GM12875 (cell line): ENCODE data around the gene DSCAML1.

ENCODE experiments used
- H3K4me3 ChIP-seq: one replicate; pipeline ENCODE4 v1.5.1; 2011; ENCODE audit warnings: low read depth, low read length, control low read depth
- TF ChIP-seq, protein P1 (sequence below): IDR thresholded peaks from 2 replicates; pipeline ENCODE4 v1.5.1; 2011; ENCODE audit warnings: low read depth, mild to moderate bottlenecking, control low read depth, inconsistent platforms, low read length, moderate library complexity, borderline replicate concordance; ENCODE audit not compliant: insufficient read depth

DSCAML1 gene

DNA sequence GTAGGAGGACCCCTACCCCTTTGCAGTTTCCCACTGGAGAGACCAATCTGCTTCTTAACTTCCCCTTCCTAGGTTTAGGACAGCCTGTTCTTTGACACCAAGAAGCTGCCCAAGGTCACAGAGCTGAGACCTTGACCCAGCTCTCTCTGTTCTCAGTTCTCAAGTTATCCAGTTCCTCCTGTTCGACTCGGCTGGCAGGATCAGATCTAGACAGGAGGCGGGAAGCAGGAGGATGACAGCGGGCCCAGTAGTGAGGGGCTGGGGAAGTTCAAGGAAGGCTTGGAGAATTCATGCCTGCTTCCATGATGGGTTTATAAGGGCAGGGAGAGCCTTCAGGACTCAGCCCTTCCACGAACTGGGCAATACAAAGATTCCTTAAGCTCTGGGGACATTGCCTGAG, 210.6 kb downstream of the DSCAML1 start:
- TF ChIP-seq, protein P1, sequence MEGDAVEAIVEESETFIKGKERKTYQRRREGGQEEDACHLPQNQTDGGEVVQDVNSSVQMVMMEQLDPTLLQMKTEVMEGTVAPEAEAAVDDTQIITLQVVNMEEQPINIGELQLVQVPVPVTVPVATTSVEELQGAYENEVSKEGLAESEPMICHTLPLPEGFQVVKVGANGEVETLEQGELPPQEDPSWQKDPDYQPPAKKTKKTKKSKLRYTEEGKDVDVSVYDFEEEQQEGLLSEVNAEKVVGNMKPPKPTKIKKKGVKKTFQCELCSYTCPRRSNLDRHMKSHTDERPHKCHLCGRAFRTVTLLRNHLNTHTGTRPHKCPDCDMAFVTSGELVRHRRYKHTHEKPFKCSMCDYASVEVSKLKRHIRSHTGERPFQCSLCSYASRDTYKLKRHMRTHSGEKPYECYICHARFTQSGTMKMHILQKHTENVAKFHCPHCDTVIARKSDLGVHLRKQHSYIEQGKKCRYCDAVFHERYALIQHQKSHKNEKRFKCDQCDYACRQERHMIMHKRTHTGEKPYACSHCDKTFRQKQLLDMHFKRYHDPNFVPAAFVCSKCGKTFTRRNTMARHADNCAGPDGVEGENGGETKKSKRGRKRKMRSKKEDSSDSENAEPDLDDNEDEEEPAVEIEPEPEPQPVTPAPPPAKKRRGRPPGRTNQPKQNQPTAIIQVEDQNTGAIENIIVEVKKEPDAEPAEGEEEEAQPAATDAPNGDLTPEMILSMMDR, result no peak
- no peak overlapping the region for H3K4me3 ChIP-seq

DNA sequence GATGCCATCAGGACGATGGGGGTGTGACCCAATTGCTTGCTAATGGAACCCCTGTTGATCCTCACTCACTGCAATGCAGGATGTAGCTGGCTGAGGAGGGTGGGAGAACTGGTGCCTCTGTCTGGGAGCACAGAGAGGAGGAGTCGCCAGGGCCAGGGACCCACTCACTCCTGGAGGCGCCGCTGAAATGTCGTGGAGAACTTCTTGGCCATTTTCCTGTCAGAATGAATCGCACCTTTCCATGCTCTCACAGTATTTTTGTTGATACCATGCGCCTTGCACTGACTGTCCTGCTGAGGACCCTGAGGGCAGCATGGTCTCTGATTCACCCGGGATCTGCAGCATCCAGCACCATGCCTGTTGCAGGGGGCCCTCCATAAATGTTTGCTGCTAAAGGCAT, 211.4 kb downstream of the DSCAML1 start:
- no peak overlapping the region for H3K4me3 ChIP-seq

DNA sequence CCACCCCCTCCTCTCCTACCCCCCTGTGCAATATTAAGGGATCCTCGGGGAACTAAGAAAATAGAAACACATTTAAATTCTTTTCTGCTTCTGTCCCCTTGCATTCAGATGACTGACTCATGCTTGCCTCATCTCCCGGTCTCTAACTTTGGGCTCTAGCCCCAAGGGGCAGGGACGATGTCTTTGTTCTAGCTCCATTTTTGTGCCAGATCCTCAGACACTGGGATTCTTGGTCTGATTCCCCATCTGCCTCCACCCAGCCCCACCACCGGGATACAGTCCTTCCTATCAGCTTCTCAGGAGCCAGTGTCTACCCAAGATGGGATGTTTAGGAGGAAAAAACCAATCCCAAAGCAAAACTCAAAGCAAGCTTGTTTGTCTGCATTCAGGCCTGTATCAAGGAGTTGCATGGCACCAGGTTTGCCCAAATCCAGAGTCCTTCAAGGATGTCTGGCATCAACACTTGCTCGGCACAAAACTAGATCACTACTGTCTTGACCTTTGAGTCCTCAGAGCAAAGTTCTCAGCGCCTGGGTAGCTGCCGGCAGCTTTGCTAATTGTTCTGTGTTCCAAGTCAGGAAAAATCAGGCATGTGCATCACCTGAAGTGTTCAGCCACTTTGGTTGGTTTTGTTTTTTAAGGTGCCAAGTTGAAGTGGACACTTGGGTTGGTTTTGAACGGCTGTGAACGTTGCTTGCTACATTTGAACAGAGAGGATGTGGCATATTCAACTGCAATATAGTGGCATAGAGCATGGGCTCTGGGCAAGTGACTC, 212.8 kb downstream of the DSCAML1 start:
- TF ChIP-seq, protein P1, result no peak
- H3K4me3 ChIP-seq, result no peak overlapping the region

More for the DNA sequence above, 211.4 kb downstream of the DSCAML1 start:
- TF ChIP-seq, protein P1, result no peak

DNA sequence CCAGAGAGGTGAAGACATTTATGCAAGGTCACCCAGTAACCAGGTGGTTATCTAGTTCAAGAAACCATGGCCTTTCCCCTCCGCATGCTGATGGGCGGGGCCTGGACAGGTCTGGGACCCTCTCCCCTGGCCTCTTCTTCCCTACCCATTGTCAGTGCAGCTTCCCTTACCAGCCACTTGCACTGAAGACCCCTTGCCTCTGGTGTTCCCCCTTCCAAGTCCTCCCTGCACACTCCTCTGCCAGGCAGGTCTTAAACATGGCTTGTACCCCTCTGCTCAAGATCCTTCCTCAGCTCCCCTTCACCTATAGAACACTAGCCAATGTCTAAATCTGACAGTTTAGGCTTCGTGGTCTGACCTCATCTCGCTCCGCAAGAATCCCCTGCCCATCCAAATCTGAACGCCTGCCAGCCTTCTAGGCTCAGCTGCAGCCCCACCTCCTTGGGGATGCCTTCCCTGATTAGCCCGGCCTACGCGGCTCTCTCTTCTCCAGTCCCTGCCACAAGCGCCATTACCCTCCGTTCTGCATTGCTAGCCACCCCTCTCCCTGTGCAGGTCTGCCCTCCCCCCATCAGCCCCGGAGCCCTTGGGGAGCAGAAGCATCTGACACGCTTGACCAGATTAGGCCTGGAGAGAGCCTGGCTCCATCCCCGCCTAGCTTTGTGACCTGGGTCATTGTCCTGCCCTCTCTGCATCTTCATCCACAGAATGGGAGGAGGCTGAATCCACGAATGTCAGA, 213.8 kb downstream of the DSCAML1 start:
- H3K4me3 ChIP-seq, result no peak overlapping the region
- TF ChIP-seq, protein P1, result no peak

DNA sequence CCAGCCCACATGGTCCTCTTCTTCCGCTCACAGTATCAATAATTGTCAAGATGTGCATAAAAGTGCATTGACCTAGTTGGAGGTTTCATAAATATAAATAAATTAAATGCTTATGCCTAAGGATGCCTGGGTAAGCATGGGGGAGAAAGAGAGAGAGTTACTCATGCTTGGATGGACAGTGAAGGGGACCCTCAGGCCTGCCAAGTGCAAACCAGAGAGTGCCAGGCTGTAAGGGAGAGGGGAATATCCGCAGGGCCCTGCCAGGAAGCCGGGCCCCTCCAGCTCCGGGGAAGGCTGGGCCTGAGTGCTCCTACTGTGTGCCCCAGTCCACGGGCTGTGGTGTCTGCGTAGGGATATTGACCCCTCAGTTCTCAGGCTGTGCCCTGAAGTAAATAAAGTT, 214.6 kb downstream of the DSCAML1 start:
- H3K4me3 ChIP-seq, result no peak overlapping the region
- TF ChIP-seq, protein P1, result no peak

DNA sequence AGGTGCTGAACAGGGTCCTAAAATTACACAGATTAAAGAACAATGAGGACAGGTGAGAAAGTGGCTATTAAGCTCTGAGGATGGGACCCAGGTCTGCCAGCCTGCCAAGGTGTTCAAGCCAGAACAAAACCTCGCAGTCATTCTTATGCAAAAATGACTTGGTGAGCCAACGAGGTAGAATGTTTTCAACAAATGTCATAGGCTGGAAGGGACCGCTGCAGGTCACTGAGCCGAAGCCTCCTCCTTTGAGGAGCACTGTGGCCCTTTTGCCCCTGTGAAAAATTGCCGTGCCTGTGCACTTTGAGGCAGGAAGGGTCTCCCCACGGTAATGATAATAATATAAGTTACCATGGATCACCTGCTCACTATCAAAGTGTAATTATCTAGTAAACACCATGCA, 216.2 kb downstream of the DSCAML1 start:
- TF ChIP-seq, protein P1, result no peak
- H3K4me3 ChIP-seq, result no peak overlapping the region
